ENCODE results near the gene HACL1. TPM values are rescaled to one million over a fixed set of nuclear protein-coding genes. Genes with fewer than 3 reads are reported as not detected.
"Not testable (repeated sequence)": the region's sequence is repeated elsewhere in the genome, so short reads cannot be mapped to it uniquely, and the experiment has no call there.

HACL1 gene
- total RNA-seq, 2 experiments from 2014 or later, result 25.3 to 26.5 TPM

DNA sequence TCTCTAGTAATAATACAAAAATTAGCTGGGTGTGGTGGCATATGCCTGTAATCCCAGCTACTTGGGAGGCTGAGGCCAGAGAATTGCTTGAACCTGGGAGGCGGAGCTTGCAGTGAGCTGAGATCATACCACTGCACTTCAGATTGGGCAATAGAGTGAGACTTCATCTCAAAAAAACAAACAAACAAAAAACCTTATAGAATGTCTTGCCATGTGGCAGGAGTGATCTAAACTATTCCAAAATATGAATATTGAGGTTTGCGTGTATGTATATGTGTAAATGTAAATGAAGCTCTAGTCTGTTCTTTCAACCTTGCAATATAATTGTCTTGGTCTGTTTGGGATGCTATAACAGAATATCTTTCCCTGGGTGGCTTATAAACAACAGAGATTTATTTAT lies 68.8 kb downstream of the HACL1 start:
- H3K9me3 Mint-ChIP-seq; CTCF ChIA-PET; H3K27me3 Mint-ChIP-seq (ENCODE audit: low read depth); intact Hi-C loops (cut with micrococcal nuclease); H3K27ac Mint-ChIP-seq; H3K36me3 Mint-ChIP-seq (ENCODE audit: low read depth); H3K4me3 Mint-ChIP-seq; DNase-seq: not testable (repeated sequence)
- H3K4me1 Mint-ChIP-seq (ENCODE audit: low read depth), result peaks cover 42% of the 10 kb centered on the region

DNA sequence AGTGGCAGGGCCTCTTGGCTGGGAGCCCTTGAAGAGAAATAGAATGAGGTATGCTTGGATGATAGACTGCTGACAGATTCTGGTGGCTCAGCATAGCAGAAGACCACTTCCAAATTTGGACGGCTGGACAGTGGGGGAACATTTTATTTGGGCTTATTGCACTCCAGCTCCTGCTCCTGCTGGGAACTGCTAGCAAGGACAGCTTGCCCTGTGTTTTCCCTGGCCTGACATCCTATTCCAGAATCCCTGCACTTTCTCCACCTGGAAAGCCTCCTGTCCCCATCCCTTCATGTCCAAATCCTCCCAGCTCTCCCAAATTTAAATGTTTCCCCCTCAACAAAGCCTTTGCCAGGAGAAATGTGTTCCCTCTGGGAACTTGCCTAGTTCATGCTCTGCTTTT lies 70.0 kb downstream of the HACL1 start:
- Mint-ChIP-seq H3K36me3 (ENCODE audit: low read depth) (no peaks in the 10 kb centered on the region), H3K9me3 (no peaks in the 10 kb centered on the region), H3K4me1 (ENCODE audit: low read depth) (peaks cover 31% of the 10 kb centered on the region), H3K4me3 (no peak overlapping the region), H3K27me3 (ENCODE audit: low read depth) (no peaks in the 10 kb centered on the region), H3K27ac (no peak overlapping the region)
- DNase-seq, result no peak
- CTCF ChIA-PET, result interaction anchor here (1.5 kb wide), 1 partner anchor 126 kb away, joined by 3 read pairs; no protein-coding TSS in a partner anchor
- intact Hi-C loops (cut with micrococcal nuclease), result no loop called here

- Mint-ChIP-seq H3K9me3 (no peaks in the 10 kb centered on the region), H3K36me3 (ENCODE audit: low read depth) (no peaks in the 10 kb centered on the region), H3K27me3 (ENCODE audit: low read depth) (peaks cover 2% of the 10 kb centered on the region), H3K27ac (no peak overlapping the region), H3K4me1 (ENCODE audit: low read depth) (peaks cover 14% of the 10 kb centered on the region), H3K4me3 (no peak overlapping the region)
- CTCF ChIA-PET, result no interaction called here
- intact Hi-C loops (cut with micrococcal nuclease), result no loop called here
- DNase-seq, result no peak
Measured at GRCh38 chr3:15528854-15529537, 72.4 kb downstream of the HACL1 start.

DNA sequence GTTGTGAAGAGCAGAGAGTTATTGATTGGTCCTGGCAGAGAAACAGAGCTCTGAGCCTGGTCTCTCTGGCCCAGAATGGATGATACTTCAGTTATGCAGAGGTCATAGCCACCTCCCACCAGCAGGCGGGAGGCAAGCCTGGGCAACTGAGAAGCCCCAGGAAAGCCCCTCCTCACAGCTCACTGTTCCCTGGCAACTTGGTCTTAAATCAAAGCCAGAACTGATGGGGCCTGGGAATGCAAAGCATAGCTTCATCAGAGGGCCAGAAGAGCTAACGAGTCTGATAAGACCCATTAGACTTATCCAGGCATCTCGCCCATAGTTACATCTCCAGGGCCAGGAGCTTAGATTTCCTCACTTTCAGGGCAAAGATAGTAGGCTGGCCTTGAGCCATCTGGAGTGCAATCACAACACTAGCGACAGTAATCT lies 74.3 kb downstream of the HACL1 start:
- intact Hi-C loops (cut with micrococcal nuclease), result no loop called here
- Mint-ChIP-seq H3K4me1 (ENCODE audit: low read depth) (peaks cover 14% of the 10 kb centered on the region), H3K36me3 (ENCODE audit: low read depth) (no peaks in the 10 kb centered on the region), H3K27ac (no peak overlapping the region), H3K27me3 (ENCODE audit: low read depth) (peaks cover 2% of the 10 kb centered on the region), H3K9me3 (no peaks in the 10 kb centered on the region), H3K4me3 (no peak overlapping the region)
- CTCF ChIA-PET, result interaction anchor here (0.6 to 1.3 kb wide), 3 partner anchors 9 to 38 kb away, joined by 3 to 6 read pairs (median 6); no protein-coding TSS in a partner anchor
- peak; percentile 16 for DNase-seq

GRCh38 chr3:15525790-15526189 lies 75.6 kb downstream of the HACL1 start:
- Mint-ChIP-seq H3K27me3 (ENCODE audit: low read depth) (peaks cover 3% of the 10 kb centered on the region), H3K36me3 (ENCODE audit: low read depth) (no peaks in the 10 kb centered on the region), H3K4me3 (no peak overlapping the region), H3K27ac (no peak overlapping the region), H3K4me1 (ENCODE audit: low read depth) (peaks cover 24% of the 10 kb centered on the region), H3K9me3 (no peaks in the 10 kb centered on the region)
- no peak for DNase-seq
- CTCF ChIA-PET, result interaction anchor here (0.7 kb wide), 1 partner anchor 426 kb away, joined by 3 read pairs; no protein-coding TSS in a partner anchor
- intact Hi-C loops (cut with micrococcal nuclease), result no loop called here

DNA sequence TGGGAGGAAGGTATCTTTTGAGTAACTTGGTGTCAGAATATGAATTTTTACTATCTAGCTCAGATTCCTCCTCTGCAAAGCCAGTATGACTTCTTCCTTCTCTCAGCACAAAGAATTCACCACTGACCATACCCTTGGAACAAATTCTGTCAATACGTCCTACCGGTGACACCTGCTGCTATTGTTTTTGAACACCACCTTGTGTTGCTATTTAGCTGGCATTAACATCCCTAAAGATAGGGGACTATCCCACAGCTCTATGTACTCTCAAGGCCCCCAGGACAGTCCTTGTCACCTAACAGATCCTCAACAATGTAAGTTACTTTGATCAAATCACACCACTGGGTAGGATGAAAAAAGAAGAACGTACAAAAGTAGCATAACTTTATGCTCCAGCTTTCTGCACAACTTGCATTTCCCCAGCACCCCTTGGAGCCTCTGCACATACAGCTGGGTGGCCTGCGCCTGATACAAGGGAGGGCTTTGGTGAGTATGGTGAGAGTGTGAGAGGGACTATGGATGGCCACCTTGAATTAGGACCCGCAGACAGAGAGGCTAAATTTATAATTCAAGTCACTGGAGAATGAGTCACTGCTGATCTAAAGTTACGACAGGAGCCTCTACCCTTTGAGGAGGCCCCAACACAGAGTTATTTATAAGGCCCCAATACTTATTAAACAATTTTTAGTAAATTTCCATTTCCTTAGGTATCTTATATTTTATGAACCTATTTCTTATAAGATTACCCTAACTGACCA lies 77.5 kb downstream of the HACL1 start:
- H3K4me1 Mint-ChIP-seq (ENCODE audit: low read depth), result peaks cover 21% of the 10 kb centered on the region
- intact Hi-C loops (cut with micrococcal nuclease), result no loop called here
- H3K36me3 Mint-ChIP-seq (ENCODE audit: low read depth), result no peaks in the 10 kb centered on the region
- H3K27me3 Mint-ChIP-seq (ENCODE audit: low read depth), result peaks cover 3% of the 10 kb centered on the region
- CTCF ChIA-PET, result interaction anchor here (0.9 kb wide), 1 partner anchor 33 kb away, joined by 5 read pairs; no protein-coding TSS in a partner anchor
- no peak overlapping the region for H3K4me3 Mint-ChIP-seq
- DNase-seq, result no peak
- no peak overlapping the region for H3K27ac Mint-ChIP-seq
- no peaks in the 10 kb centered on the region for H3K9me3 Mint-ChIP-seq

DNA sequence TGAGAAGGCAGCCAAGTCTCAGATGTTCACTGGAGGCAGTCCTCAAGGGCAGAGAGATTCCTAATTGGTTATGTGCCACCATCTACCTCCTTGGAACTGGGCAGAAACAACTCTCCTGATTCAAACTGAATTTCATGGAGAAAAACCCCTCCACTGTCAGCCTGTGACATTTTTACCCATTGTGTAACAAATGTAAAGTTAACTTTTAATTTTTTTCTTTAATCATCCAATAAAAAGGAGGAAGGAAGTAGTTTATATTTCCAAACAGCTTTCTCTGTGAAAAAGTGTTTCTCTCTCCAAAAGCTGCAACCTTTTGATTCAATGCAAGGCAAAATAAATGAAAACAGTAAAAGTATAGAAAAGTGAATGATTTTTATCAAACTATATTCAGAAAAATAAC lies 79.4 kb downstream of the HACL1 start:
- intact Hi-C loops (cut with micrococcal nuclease), result no loop called here
- H3K4me1 Mint-ChIP-seq (ENCODE audit: low read depth), result peaks cover 17% of the 10 kb centered on the region
- H3K27ac Mint-ChIP-seq, result no peak overlapping the region
- no peaks in the 10 kb centered on the region for H3K36me3 Mint-ChIP-seq (ENCODE audit: low read depth)
- H3K27me3 Mint-ChIP-seq (ENCODE audit: low read depth), result peaks cover 3% of the 10 kb centered on the region
- CTCF ChIA-PET, result interaction anchor here (0.6 kb wide), 1 partner anchor 403 kb away, joined by 3 read pairs; no protein-coding TSS in a partner anchor
- DNase-seq, result no peak
- no peak overlapping the region for H3K4me3 Mint-ChIP-seq
- H3K9me3 Mint-ChIP-seq, result no peaks in the 10 kb centered on the region

DNA sequence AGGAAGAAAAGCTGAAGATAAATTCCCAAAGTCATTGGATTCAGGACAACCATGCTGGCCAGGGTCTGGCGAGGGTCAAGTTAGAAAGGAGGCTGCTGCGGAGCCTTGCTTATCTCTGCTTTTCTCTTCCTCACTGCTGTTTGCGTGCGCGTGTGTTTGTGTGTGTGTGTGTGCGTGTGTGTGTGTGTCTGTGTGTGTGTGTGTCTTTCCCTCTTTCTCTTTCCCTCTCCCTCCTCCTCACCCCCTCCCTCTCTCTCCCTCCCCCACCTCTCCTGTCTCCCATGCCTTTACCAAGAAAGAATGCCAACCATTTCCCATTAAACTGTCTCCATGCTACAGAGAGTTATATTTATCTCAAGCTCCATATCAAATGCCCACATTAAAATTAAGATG lies 79.8 kb downstream of the HACL1 start, which contains the start of gene COLQ:
COLQ (minus strand) TSS at position 134 of the 393 bp plus-strand sequence; CDS start at position 53, 81 bp downstream.
- Mint-ChIP-seq H3K27me3 (ENCODE audit: low read depth) (peaks cover 3% of the 10 kb centered on the region), H3K9me3 (no peaks in the 10 kb centered on the region), H3K27ac (no peak within 1 kb of the TSS), H3K36me3 (ENCODE audit: low read depth) (no peaks in the 10 kb centered on the region), H3K4me3 (no peak within 1 kb of the TSS), H3K4me1 (ENCODE audit: low read depth) (peaks cover 17% of the 10 kb centered on the region)
- intact Hi-C loops (cut with micrococcal nuclease), result no loop called here
- no peak for DNase-seq
- CTCF ChIA-PET, result interaction anchor here (0.6 kb wide), 1 partner anchor 403 kb away, joined by 3 read pairs; no protein-coding TSS in a partner anchor

DNA sequence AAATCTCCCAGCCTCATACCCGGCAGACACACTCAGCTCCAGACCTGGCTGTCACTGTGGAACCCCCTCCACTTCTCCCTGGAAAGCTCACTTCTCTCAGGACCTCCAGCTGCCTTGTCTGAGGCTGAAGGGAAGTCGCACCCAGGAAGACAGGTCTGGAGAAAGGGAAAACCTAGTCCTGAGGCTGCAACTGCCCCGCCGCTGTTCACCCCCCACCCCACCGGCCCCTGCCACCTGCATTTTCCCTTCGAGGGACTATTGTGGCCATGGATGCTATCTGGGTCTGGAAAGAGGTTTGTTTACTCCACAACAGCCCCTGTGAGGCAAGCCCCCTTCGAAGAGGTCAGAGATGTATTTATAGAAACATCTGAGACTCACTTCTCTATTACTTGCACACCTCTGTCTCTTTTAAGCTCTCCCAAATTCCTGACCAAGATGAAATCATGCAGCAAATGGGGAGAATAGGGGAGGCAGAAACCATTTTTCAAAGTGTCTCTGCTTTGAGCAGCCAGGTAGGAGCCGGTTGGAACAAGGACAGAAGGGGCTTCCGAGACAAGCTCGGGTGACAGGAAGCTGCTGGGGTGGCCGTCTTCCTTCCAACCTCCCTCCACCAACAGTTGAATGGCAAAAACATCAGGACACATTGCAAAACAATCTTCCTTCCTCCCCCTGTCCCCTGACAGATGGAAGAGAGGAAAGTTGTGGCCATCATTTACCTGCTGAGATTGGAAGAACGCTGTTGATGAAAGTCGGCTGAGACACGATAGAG lies 80.4 kb downstream of the HACL1 start:
- H3K4me1 Mint-ChIP-seq (ENCODE audit: low read depth), result peaks cover 17% of the 10 kb centered on the region
- CTCF ChIA-PET, result no interaction called here
- DNase-seq, result no peak
- no peaks in the 10 kb centered on the region for H3K36me3 Mint-ChIP-seq (ENCODE audit: low read depth)
- H3K27ac Mint-ChIP-seq, result no peak overlapping the region
- no peak overlapping the region for H3K4me3 Mint-ChIP-seq
- peaks cover 3% of the 10 kb centered on the region for H3K27me3 Mint-ChIP-seq (ENCODE audit: low read depth)
- no peaks in the 10 kb centered on the region for H3K9me3 Mint-ChIP-seq
- intact Hi-C loops (cut with micrococcal nuclease), result no loop called here

DNA sequence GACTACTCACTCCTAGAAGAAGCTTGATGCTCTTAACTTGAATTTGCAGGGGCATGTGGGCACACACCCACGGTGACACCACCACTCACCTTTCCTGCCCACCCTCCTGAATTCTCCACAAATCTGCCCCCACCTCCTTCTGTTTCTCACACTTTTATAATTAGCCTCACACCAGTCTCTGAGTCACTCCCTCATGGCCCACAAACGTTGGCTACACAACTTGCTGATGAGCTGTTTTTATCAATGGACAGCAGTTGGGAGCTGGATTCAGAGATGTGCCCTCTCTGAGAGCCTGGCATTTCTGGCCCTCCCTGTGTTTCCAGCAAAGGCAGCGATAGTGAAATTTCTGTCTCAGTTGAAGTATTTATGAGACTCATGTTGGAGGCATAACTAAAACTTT lies 81.2 kb downstream of the HACL1 start:
- Mint-ChIP-seq H3K36me3 (ENCODE audit: low read depth) (no peaks in the 10 kb centered on the region), H3K4me3 (no peak overlapping the region), H3K4me1 (ENCODE audit: low read depth) (peaks cover 17% of the 10 kb centered on the region), H3K9me3 (no peaks in the 10 kb centered on the region), H3K27me3 (ENCODE audit: low read depth) (peaks cover 2% of the 10 kb centered on the region), H3K27ac (no peak overlapping the region)
- intact Hi-C loops (cut with micrococcal nuclease), result no loop called here
- CTCF ChIA-PET, result no interaction called here
- DNase-seq, result no peak

DNA sequence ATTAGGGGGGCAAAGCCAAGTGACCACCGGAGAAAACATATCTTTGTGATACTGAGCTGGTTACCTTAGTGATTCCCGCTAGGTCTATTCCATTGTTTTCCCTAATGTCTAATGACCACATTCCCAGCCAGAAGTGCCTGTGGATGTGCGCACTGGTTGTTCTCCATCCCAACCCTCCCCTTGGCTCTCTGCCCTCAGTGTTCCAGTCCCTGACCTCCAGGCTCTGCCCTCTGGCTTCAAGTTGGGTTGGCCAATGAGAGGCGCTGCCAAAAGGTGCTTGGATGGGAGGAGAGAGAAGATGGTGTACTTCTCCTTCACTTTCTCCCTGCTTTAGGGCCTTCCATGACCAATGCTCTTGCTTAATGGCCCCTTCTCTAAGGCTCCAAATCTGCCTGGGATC lies 82.3 kb downstream of the HACL1 start:
- Mint-ChIP-seq H3K36me3 (ENCODE audit: low read depth) (no peaks in the 10 kb centered on the region), H3K4me1 (ENCODE audit: low read depth) (peaks cover 17% of the 10 kb centered on the region), H3K9me3 (no peaks in the 10 kb centered on the region), H3K4me3 (no peak overlapping the region), H3K27me3 (ENCODE audit: low read depth) (peaks cover 2% of the 10 kb centered on the region), H3K27ac (no peak overlapping the region)
- intact Hi-C loops (cut with micrococcal nuclease), result no loop called here
- no peak for DNase-seq
- CTCF ChIA-PET, result interaction anchor here (0.9 kb wide), 1 partner anchor 209 kb away, joined by 3 read pairs; no protein-coding TSS in a partner anchor

Measured in activated naive CD4-positive, alpha-beta T cell treated with anti-CD3 and anti-CD28 coated beads for 36 hours (primary cell).